Measurements from ENCODE around the gene TTC7B. TPM values are rescaled to one million over a fixed set of nuclear protein-coding genes. Genes with fewer than 3 reads are reported as not detected.

Gene TTC7B
- total and polyA plus RNA-seq, 2 experiments from 2014 or later: 5.2 to 28.2 TPM

DNA sequence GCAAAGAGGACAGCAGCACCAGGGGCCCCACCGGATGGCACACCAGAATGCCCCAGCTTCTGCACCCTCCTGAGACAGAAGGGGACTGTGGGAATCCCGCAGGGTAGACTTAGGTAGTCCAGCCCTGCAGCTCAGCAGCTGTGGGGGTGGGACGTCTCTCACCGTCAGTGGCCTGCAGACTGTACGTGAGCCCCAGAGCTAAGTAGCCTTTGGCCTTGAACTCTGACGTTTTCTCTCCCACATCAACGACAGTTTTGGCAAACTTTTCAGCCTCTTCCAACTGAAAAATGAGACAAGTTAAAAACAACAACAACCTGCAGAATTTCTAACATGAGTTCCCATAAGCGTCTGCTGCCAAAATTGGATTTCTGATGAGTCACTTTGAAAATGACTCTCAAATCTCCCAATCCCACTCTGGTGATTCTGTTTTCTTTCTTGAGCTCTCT lies 161.4 kb downstream of the TTC7B start:
- 93 to 97% methylated on average over 8 of the region's 8 CpGs for WGBS, 2 experiments (ENCODE audit: low coverage in 1 of 2, low lambda C conversion rate in 2 of 2, missing lambda C conversion rate in 2 of 2)
- Histone ChIP-seq H3K79me2 (ENCODE audit: insufficient read depth) (no peaks in the 10 kb centered on the region), H3K4me3 (no peak overlapping the region), H4K20me1 (ENCODE audit: insufficient read depth) (no peaks in the 10 kb centered on the region), H2AFZ (no peak overlapping the region), H3K4me1 (ENCODE audit: insufficient read depth) (0 out of 2 replicates have a peak, but pooled peaks cover 9% of the 10 kb centered on the region), H3K27me3 (replicated peaks; ENCODE audit: insufficient read depth) (no peaks in the 10 kb centered on the region), H3F3A (ENCODE audit: insufficient read depth) (no peaks in the 10 kb centered on the region), H3K4me2 (ENCODE audit: unreplicated experiment) (no peak overlapping the region), H3K36me3 (ENCODE audit: low read depth) (0 out of 2 replicates have a peak, but pooled peaks cover 3% of the 10 kb centered on the region), H3K9ac (no peak overlapping the region), H3K9me3 (ENCODE audit: low read depth) (no peaks in the 10 kb centered on the region), H3K9me2 (ENCODE audit: insufficient read depth) (no peaks in the 10 kb centered on the region), H3K27ac (no peak overlapping the region)
- in situ Hi-C loops (cut with MboI): no loop called here
- peak; percentile 30 for DNase-seq
- TF ChIP-seq EZH2phosphoT487 (IDR thresholded peaks at IDR 0.05; ENCODE audit: insufficient read depth, low read depth): no peak
- no peak for TF ChIP-seq EZH2 (IDR thresholded peaks at IDR 0.05; ENCODE audit: insufficient read depth, poor library complexity, severe bottlenecking)

DNA sequence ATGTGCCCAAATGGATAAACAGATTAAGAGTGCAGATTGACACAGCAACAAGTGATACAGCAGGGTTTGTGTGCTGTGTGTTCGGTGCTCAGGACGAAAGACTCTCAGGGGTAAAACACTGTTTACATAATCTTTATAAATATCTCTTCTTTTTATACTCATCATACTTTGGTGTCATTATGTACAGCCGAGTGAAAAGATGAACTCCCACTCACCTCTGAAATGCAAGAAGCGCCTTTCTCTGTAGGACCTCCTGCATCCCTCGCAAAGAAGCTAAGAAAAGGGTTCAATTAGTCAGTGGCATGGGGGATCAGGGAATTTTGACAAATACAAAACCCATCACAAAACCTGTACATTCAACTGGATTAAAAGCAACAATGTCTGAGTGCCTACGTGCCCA lies 163.6 kb downstream of the TTC7B start:
- Histone ChIP-seq H4K20me1 (ENCODE audit: insufficient read depth) (no peaks in the 10 kb centered on the region), H3F3A (ENCODE audit: insufficient read depth) (no peaks in the 10 kb centered on the region), H3K79me2 (ENCODE audit: insufficient read depth) (no peaks in the 10 kb centered on the region), H3K9me3 (ENCODE audit: low read depth) (no peaks in the 10 kb centered on the region), H3K4me2 (ENCODE audit: unreplicated experiment) (no peak overlapping the region), H3K9ac (no peak overlapping the region), H2AFZ (no peak overlapping the region), H3K27ac (no peak overlapping the region), H3K27me3 (replicated peaks; ENCODE audit: insufficient read depth) (no peaks in the 10 kb centered on the region), H3K36me3 (ENCODE audit: low read depth) (0 out of 2 replicates have a peak, but pooled peaks cover 3% of the 10 kb centered on the region), H3K4me3 (no peak overlapping the region), H3K4me1 (ENCODE audit: insufficient read depth) (0 out of 2 replicates have a peak, but pooled peaks cover 3% of the 10 kb centered on the region), H3K9me2 (ENCODE audit: insufficient read depth) (no peaks in the 10 kb centered on the region)
- in situ Hi-C loops (cut with MboI): no loop called here
- TF ChIP-seq EZH2 (IDR thresholded peaks at IDR 0.05; ENCODE audit: insufficient read depth, poor library complexity, severe bottlenecking) (no peak), EZH2phosphoT487 (IDR thresholded peaks at IDR 0.05; ENCODE audit: insufficient read depth, low read depth) (no peak)
- WGBS, 2 experiments (ENCODE audit: low coverage in 1 of 2, low lambda C conversion rate in 2 of 2, missing lambda C conversion rate in 2 of 2): 92 to 94% methylated on average over 6 of the region's 6 CpGs
- DNase-seq: no peak

DNA sequence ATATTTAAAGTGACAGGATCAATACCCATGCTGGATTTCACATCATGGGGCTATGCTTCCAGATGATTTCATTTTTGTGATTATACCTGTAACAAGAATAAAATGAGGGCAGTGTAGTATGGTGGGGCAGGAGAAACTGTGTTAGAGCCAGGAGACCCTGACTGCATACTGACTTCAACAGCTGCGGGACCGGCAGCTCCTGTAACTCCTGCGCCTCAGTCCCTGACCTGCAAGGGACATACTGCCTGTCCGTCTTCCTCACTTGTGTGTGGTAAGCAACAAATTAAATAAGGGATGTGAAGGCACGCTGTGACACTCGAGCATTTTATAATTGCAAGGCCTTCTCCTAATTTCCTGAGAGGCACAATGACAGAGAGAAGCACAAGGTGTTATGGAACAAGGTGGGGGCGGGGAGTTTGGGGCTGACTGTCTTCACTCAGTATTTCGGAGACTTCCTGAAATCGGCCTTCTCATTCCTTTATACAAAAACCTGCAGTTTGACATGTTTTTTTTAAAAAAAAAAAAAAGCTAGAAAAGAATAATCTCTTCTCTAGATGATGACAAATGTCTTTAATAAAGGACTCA lies 164.2 kb downstream of the TTC7B start:
- H3K9ac ChIP-seq: no peak overlapping the region
- TF ChIP-seq EZH2phosphoT487 (IDR thresholded peaks at IDR 0.05; ENCODE audit: insufficient read depth, low read depth) (no peak), EZH2 (IDR thresholded peaks at IDR 0.05; ENCODE audit: insufficient read depth, poor library complexity, severe bottlenecking) (no peak)
- H3K4me3 ChIP-seq: no peak overlapping the region
- H3K79me2 ChIP-seq (ENCODE audit: insufficient read depth): no peaks in the 10 kb centered on the region
- in situ Hi-C loops (cut with MboI): no loop called here
- H3K9me2 ChIP-seq (ENCODE audit: insufficient read depth): no peaks in the 10 kb centered on the region
- DNase-seq: no peak
- no peak overlapping the region for H3K27ac ChIP-seq
- 0 out of 2 replicates have a peak, but pooled peaks cover 3% of the 10 kb centered on the region for H3K36me3 ChIP-seq (ENCODE audit: low read depth)
- H3F3A ChIP-seq (ENCODE audit: insufficient read depth): no peaks in the 10 kb centered on the region
- H3K27me3 ChIP-seq (replicated peaks; ENCODE audit: insufficient read depth): no peaks in the 10 kb centered on the region
- 74 to 82% methylated on average over 9 of the region's 9 CpGs for WGBS, 2 experiments (ENCODE audit: low coverage in 1 of 2, low lambda C conversion rate in 2 of 2, missing lambda C conversion rate in 2 of 2)
- H3K4me2 ChIP-seq (ENCODE audit: unreplicated experiment): no peak overlapping the region
- 0 out of 2 replicates have a peak, but pooled peaks cover 3% of the 10 kb centered on the region for H3K4me1 ChIP-seq (ENCODE audit: insufficient read depth)
- no peak overlapping the region for H2AFZ ChIP-seq
- no peaks in the 10 kb centered on the region for H3K9me3 ChIP-seq (ENCODE audit: low read depth)
- H4K20me1 ChIP-seq (ENCODE audit: insufficient read depth): no peaks in the 10 kb centered on the region

DNA sequence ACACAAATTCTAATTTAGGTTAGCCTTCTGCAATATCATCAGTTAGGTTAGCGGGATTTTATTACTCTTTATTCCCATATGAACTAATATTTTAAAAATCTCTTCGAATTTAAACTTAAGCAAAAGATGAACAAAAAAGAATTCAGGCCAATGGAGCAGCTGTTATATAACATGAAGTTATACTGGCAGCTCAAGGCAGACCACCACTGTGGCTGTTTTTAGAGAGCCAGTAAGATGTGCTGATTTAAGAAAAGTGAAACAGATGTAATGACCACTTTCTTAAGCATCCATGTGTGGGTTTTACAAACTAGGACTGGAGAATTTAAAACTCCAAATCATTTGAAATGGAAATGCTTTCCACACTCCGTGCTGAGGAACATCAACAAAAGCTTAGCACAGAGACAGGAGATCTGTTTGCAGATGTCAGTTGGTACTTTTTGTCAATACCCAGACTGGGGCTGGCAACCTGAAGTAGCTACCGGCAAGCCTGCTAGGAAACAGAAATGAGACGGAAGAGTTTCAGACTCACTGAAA lies 164.9 kb downstream of the TTC7B start:
- no peak for DNase-seq
- no peaks in the 10 kb centered on the region for H3K9me3 ChIP-seq (ENCODE audit: low read depth)
- no peak overlapping the region for H3K9ac ChIP-seq
- H3K36me3 ChIP-seq (ENCODE audit: low read depth): 0 out of 2 replicates have a peak, but pooled peaks cover 3% of the 10 kb centered on the region
- no peak overlapping the region for H2AFZ ChIP-seq
- WGBS, 2 experiments (ENCODE audit: low coverage in 1 of 2, low lambda C conversion rate in 2 of 2, missing lambda C conversion rate in 2 of 2): 82 to 84% methylated on average over 5 of the region's 5 CpGs
- no peak overlapping the region for H3K4me2 ChIP-seq (ENCODE audit: unreplicated experiment)
- no peaks in the 10 kb centered on the region for H3K9me2 ChIP-seq (ENCODE audit: insufficient read depth)
- no peak for TF ChIP-seq EZH2phosphoT487 (IDR thresholded peaks at IDR 0.05; ENCODE audit: insufficient read depth, low read depth)
- no peak for TF ChIP-seq EZH2 (IDR thresholded peaks at IDR 0.05; ENCODE audit: insufficient read depth, poor library complexity, severe bottlenecking)
- H3K27me3 ChIP-seq (replicated peaks; ENCODE audit: insufficient read depth): no peaks in the 10 kb centered on the region
- in situ Hi-C loops (cut with MboI): no loop called here
- H3K4me3 ChIP-seq: no peak overlapping the region
- H3K79me2 ChIP-seq (ENCODE audit: insufficient read depth): no peaks in the 10 kb centered on the region
- no peaks in the 10 kb centered on the region for H3F3A ChIP-seq (ENCODE audit: insufficient read depth)
- H3K27ac ChIP-seq: no peak overlapping the region
- H4K20me1 ChIP-seq (ENCODE audit: insufficient read depth): no peaks in the 10 kb centered on the region
- 0 out of 2 replicates have a peak, but pooled peaks cover 3% of the 10 kb centered on the region for H3K4me1 ChIP-seq (ENCODE audit: insufficient read depth)
